K562 (cell line): ENCODE data around the gene EEF1AKMT1. TPM values are rescaled to one million over a fixed set of nuclear protein-coding genes. Genes with fewer than 3 reads are reported as not detected.

Source experiments
- CREBBP ChIP-seq: IDR thresholded peaks from one replicate; pipeline ENCODE4 v1.6.1; 2012; ENCODE audit warnings: low read depth, mild to moderate bottlenecking, control low read depth, inconsistent platforms, low read length
- E2F1 ChIP-seq: sonication (generic); formaldehyde crosslinking; IDR thresholded peaks from 2 replicates; pipeline ENCODE4 v1.8.1; 2023; ENCODE audit warnings: mild to moderate bottlenecking, missing genetic modification reagents, moderate library complexity
- ELK3 ChIP-seq: fragments of 450-650 bp; formaldehyde crosslinking; IDR thresholded peaks from 2 replicates; pipeline ENCODE4 v1.4.0; 2020; ENCODE audit warnings: mild to moderate bottlenecking
- JUND ChIP-seq, 2 experiments: IDR thresholded peaks; 2 replicates in 1 of 2; 3 replicates in 1 of 2; pipeline ENCODE4 v1.6.1; 2011; ENCODE audit warnings: borderline replicate concordance in 2 of 2, low read depth in 2 of 2, low read length in 2 of 2, improper control_type of control experiment in 1 of 2, missing biosample characterization in 1 of 2, missing genetic modification characterization in 1 of 2, missing genetic modification reagents in 1 of 2
- KHSRP ChIP-seq: fragments of 450-650 bp; IDR thresholded peaks from 2 replicates; pipeline ENCODE4 v1.6.1; 2017
- MYBL2 ChIP-seq, 2 experiments: fragments of 450-650 bp in 1 of 2; sonication (generic) in 1 of 2; formaldehyde crosslinking in 1 of 2; IDR thresholded peaks; 2 replicates each; pipeline versions ENCODE4 v1.6.1 to v1.8.1; 2017 to 2022; ENCODE audit warnings: borderline replicate concordance in 1 of 2, inconsistent platforms in 1 of 2, low read depth in 1 of 2, mild to moderate bottlenecking in 1 of 2, missing genetic modification reagents in 1 of 2, moderate library complexity in 1 of 2
- NEUROD1 ChIP-seq: fragments of 150-350 bp; IDR thresholded peaks from 2 replicates; pipeline ENCODE4 v1.6.1; 2014; ENCODE audit warnings: borderline replicate concordance, low read length, low read depth; ENCODE audit not compliant: partially characterized antibody
- RCOR1 ChIP-seq, 2 experiments: IDR thresholded peaks; 2 replicates each; pipeline ENCODE4 v1.6.1; 2012; ENCODE audit warnings: low read depth in 2 of 2, low read length in 2 of 2, borderline replicate concordance in 1 of 2, improper control_type of control experiment in 1 of 2
- TRIM25 ChIP-seq: fragments of 450-650 bp; IDR thresholded peaks from 2 replicates; pipeline ENCODE4 v1.7.0; 2016; ENCODE audit warnings: borderline replicate concordance
- ZBTB12 ChIP-seq: fragments of 250-450 bp; sonication (Bioruptor Pico); IDR thresholded peaks from 2 replicates; pipeline ENCODE4 v1.4.0; 2020
- ZNF280B ChIP-seq: fragments of 250-450 bp; sonication (Bioruptor Pico); IDR thresholded peaks from 2 replicates; pipeline ENCODE4 v1.5.1; 2021; ENCODE audit warnings: mild to moderate bottlenecking
- ZNF589 ChIP-seq: fragments of 200-800 bp; sonication (Bioruptor generic); IDR thresholded peaks from 2 replicates; pipeline ENCODE4 v1.6.1; 2016; ENCODE audit warnings: low read depth, missing genetic modification characterization, missing compliant biosample characterization
- ZNF655 ChIP-seq: fragments of 250-450 bp; sonication (Bioruptor Pico); IDR thresholded peaks from 2 replicates; pipeline ENCODE4 v1.5.0; 2021
- ZNF740 ChIP-seq, 3 experiments: fragments of 200-800 bp in 1 of 3; sonication (Bioruptor generic) in 1 of 3; sonication (generic) in 1 of 3; formaldehyde crosslinking in 1 of 3; IDR thresholded peaks; 2 replicates each; pipeline versions ENCODE4 v1.6.1 to v1.8.0; 2016 to 2022; ENCODE audit warnings: mild to moderate bottlenecking in 2 of 3, missing compliant biosample characterization in 2 of 3, missing genetic modification characterization in 2 of 3, missing genetic modification reagents in 1 of 3
- polyA plus RNA-seq, 8 experiments: library from polyadenylated mRNA; depleted of rRNA in 4 of 8; stranded (reverse) in 5 of 8; unstranded in 3 of 8; fragments of >200 nt; fragmentation: Nextera tagmentation in 2 of 8; fragmentation: Illumina TruSeq in 1 of 8; extraction: Ambion mirVana in 2 of 8; extraction: Trizol in 1 of 8; gene quantifications; 2 replicates each; pipeline versions ENCODE4 v1.2.1 to v1.2.3, GENCODE V29; 2011 to 2014; ENCODE audit warnings: inconsistent platforms in 1 of 8, missing spikeins in 1 of 8
- total RNA-seq, 7 experiments: library from RNA; depleted of rRNA in 6 of 7; stranded (reverse); fragments of >200 nt in 6 of 7; fragmentation: Illumina TruSeq in 2 of 7; extraction: Trizol in 2 of 7; gene quantifications; 2 replicates each; pipeline versions ENCODE4 v1.2.1 to v1.2.3, GENCODE V29; 2011 to 2021; ENCODE audit warnings: low replicate concordance in 1 of 7

Gene EEF1AKMT1
- total and polyA plus RNA-seq, 9 of the 15 experiments (the other 6 are each of a cell fraction or from before 2014, with no cell fraction given) = 5.3 to 36.3 (median 7.9) TPM

- TF ChIP-seq TRIM25 (no peak), ELK3 (no peak), RCOR1 (IDR thresholded peaks at IDR 0.05; ENCODE audit: borderline replicate concordance in 1 of 2, low read depth in 2 of 2, low read length in 2 of 2) (no peak), KHSRP (no peak), ZNF655 (no peak), ZBTB12 (CRISPR knock-in tag) (no peak), ZNF280B (CRISPR knock-in tag) (no peak), MYBL2 (IDR thresholded peaks at IDR 0.05; ENCODE audit: low read depth) (no peak), MYBL2 (CRISPR knock-in tag; IDR thresholded peaks at IDR 0.05; ENCODE audit: borderline replicate concordance) (no peak), ZNF740 (CRISPR knock-in tag; IDR thresholded peaks at IDR 0.05) (no peak), ZNF740 (tag; IDR thresholded peaks at IDR 0.05) (no peak), E2F1 (CRISPR knock-in tag) (no peak), ZNF589 (no peak), NEUROD1 (no peak), CREBBP (no peak), JUND (IDR thresholded peaks at IDR 0.05; ENCODE audit: borderline replicate concordance, low read depth, low read length) (no peak), JUND (tag; IDR thresholded peaks at IDR 0.05; ENCODE audit: borderline replicate concordance, low read depth, low read length) (no peak)
Observed at GRCh38 chr13:20773194-20774080, at the start of gene EEF1AKMT1 (continued).
